Myometrial cell (primary cell): ENCODE measurements around the gene CEMP1. TPM values are rescaled to one million over a fixed set of nuclear protein-coding genes. Genes with fewer than 3 reads are reported as not detected.

Experiments
- total RNA-seq: library from RNA; depleted of rRNA; stranded (reverse); fragments of >200 nt; gene quantifications from 2 replicates; pipeline ENCODE4 v1.2.3, GENCODE V29; 2015

CEMP1 gene
- total RNA-seq: not detected in 2 replicates

DNA sequence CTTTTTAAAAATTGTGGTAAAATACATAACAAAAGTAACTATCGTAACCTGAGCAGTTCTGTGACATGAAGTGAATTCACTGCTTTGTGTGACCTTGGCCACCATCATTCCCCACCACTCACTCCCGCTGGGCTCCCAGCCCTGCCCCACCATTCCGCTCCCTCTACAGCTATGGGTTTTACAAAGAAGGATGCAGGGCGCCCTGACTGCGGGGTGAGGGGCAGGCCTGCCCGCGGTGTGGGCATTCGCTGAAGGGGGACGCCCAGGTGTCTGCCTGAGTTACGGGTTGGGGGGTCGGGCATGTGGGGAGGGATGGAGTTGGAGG, at the start of gene CEMP1:
Gene CEMP1 (minus strand): TSS at position 38 of the 325 bp plus-strand sequence. CDS start 335 bp downstream, outside the sequence.

GRCh38 chr16:2537451-2538379, 6.5 kb upstream of the CEMP1 start, which contains the start of gene PDPK1:
TSS of gene PDPK1 (plus strand) at chr16:2538021. CDS start at chr16:2538113, 92 bp downstream.

DNA sequence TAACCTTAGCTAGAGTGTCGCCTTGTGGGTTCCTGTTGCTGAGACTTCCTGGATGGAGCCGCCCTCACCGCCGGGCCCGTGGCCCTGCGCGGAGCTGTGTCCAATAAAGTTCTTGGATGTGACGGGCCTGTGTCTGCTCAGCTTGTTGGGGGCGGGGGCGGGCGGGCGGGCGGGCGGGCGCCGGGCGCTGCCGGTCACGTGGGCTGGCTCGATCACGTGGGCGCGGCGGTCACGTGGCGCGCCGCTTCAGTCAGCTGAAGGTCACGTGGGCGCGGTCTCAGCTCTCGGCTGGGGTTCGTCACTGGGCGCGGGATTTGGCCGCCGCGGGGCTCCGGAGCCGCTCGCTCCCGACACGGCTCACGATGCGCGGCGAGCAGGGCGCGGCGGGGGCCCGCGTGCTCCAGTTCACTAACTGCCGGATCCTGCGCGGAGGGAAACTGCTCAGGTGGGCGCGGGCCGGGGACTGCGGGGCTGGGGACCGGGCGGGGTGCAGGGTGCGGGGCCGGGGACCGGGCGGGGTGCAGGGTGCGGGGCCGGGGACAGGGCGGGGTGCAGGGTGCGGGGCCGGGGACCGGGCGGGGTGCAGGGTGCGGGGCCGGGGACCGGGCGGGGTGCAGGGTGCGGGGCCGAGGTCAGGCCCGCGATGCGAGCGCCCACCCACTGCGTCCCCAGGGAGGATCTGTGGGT, 11.0 kb downstream of the CEMP1 start, which contains the start of gene AMDHD2:
Gene AMDHD2 (plus strand): TSS at position 275 of the 687 bp plus-strand sequence. CDS start 88 bp downstream, at position 363.

DNA sequence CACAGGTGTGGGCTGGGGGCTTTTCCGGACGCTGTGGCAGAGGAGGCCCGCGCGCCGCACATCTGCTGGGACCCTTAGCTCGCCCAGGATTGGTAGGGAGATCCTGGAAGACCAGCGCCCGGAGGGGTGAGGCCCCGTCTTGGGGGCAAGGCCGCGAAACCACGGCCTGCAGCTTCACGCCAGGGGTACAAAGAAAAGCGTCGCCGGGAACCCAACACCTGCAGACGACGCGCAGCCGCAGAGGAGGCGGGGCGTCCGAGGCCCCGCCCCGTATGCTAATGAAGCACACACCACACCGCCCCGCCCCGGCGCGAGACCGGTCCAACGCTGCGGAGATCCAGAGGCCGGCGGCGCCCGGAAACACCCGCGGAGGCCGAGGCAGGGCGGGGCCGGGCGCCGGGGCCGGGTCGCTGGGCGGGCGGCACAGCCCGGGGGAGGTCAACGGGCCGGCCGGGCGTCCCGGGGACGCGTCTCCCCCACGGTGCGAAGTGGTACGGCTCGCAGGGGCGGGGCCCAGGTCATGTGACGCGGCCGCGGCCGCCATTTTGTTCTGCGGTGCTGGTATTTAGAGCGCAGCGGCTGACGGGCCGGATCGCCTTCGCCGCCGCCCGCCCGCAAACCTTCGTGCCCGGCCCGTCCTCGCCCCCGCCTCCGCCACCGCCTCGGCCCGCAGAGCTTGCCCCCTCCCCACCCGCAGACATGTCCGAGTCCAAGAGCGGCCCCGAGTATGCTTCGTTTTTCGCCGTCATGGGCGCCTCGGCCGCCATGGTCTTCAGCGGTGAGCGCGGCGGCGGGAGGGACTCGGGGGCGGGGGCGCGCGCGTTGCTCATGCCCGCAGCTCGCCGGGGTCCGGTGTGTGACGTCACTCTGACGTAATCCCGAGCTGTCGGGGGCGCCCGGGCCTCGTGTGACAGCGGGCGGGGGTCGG, 17.5 kb downstream of the CEMP1 start, which contains the start of gene ATP6V0C:
Gene ATP6V0C (plus strand): TSS at position 548 of the 928 bp plus-strand sequence. CDS start 152 bp downstream, at position 700.

Other genes starting within 250 kb of the CEMP1 start
- 0.18 TPM in 1 of 2 replicates, not detected in the other for gene ABCA3, start 190.7 kb downstream of the CEMP1 start, total RNA-seq
- gene CCNF, start 102.0 kb downstream of the CEMP1 start, total RNA-seq: 23.4 and 25.2 TPM in 2 replicates
- 10.8 and 28.8 TPM in 2 replicates for gene TEDC2, start 71.3 kb downstream of the CEMP1 start, total RNA-seq
- gene NTN3, start 60.1 kb downstream of the CEMP1 start, total RNA-seq: 0.35 TPM in 1 of 2 replicates, not detected in the other
- gene TBC1D24, start 56.3 kb downstream of the CEMP1 start, total RNA-seq: 13.8 and 15.6 TPM in 2 replicates
- 38.3 and 48.4 TPM in 2 replicates for gene ATP6V0C, start 17.5 kb downstream of the CEMP1 start, total RNA-seq
- gene AMDHD2, start 11.0 kb downstream of the CEMP1 start, total RNA-seq: 7.3 and 19.6 TPM in 2 replicates
- gene PDPK1, start 6.6 kb upstream of the CEMP1 start, total RNA-seq: 11.0 and 13.6 TPM in 2 replicates
- gene KCTD5, start 151.1 kb upstream of the CEMP1 start, total RNA-seq: 28.9 and 31.7 TPM in 2 replicates
- gene PRSS27, start 188.8 kb upstream of the CEMP1 start, total RNA-seq: 0.29 and 0.35 TPM in 2 replicates
- gene SRRM2, start 221.2 kb upstream of the CEMP1 start, total RNA-seq: 59.9 and 60.5 TPM in 2 replicates
- gene ELOB, start 245.9 kb upstream of the CEMP1 start, total RNA-seq: 431 and 566 TPM in 2 replicates